ENCODE results near the gene IER2.

Gene IER2

GRCh38 chr19:13134626-13135025 lies 15.6 kb upstream of the IER2 start:
- no peak for DNase-seq (ENCODE audit: low read depth)
- H3K4me3 ChIP-seq (ENCODE audit: low read length): no peak overlapping the region
- no peak for TF ChIP-seq CTCF (conservative IDR thresholded peaks at IDR 0.05; ENCODE audit: low read depth, low read length)

- DNase-seq (ENCODE audit: low read depth): no peak
- H3K4me3 ChIP-seq (ENCODE audit: low read length): no peak overlapping the region
- TF ChIP-seq CTCF (conservative IDR thresholded peaks at IDR 0.05; ENCODE audit: low read depth, low read length): no peak
Observed at GRCh38 chr19:13135068-13136062, 14.8 kb upstream of the IER2 start.

GRCh38 chr19:13137290-13137794 lies 12.9 kb upstream of the IER2 start:
- TF ChIP-seq CTCF (conservative IDR thresholded peaks at IDR 0.05; ENCODE audit: low read depth, low read length): no peak
- DNase-seq (ENCODE audit: low read depth): no peak
- no peak overlapping the region for H3K4me3 ChIP-seq (ENCODE audit: low read length)

GRCh38 chr19:13138171-13138915 lies 11.9 kb upstream of the IER2 start:
- no peak for TF ChIP-seq CTCF (conservative IDR thresholded peaks at IDR 0.05; ENCODE audit: low read depth, low read length)
- DNase-seq (ENCODE audit: low read depth): no peak
- no peak overlapping the region for H3K4me3 ChIP-seq (ENCODE audit: low read length)

- no peak overlapping the region for H3K4me3 ChIP-seq (ENCODE audit: low read length)
- no peak for DNase-seq (ENCODE audit: low read depth)
- no peak for TF ChIP-seq CTCF (conservative IDR thresholded peaks at IDR 0.05; ENCODE audit: low read depth, low read length)
Observed at GRCh38 chr19:13138916-13139198, 11.4 kb upstream of the IER2 start.

- no peak for TF ChIP-seq CTCF (conservative IDR thresholded peaks at IDR 0.05; ENCODE audit: low read depth, low read length)
- DNase-seq (ENCODE audit: low read depth): no peak
Observed at GRCh38 chr19:13139633-13140311, 10.4 kb upstream of the IER2 start.

More at GRCh38 chr19:13139633-13140311, 10.4 kb upstream of the IER2 start:
- no peak overlapping the region for H3K4me3 ChIP-seq (ENCODE audit: low read length)

Data from retinal pigment epithelial cell (primary cell).